ENCODE results near the gene MSANTD1. TPM values are rescaled to one million over a fixed set of nuclear protein-coding genes. Genes with fewer than 3 reads are reported as not detected.

The MSANTD1 gene
- total and polyA plus RNA-seq, 2 of the 8 experiments (the other 6 are each of a cell fraction or from before 2014, with no cell fraction given): 0.23 to 0.45 TPM

DNA sequence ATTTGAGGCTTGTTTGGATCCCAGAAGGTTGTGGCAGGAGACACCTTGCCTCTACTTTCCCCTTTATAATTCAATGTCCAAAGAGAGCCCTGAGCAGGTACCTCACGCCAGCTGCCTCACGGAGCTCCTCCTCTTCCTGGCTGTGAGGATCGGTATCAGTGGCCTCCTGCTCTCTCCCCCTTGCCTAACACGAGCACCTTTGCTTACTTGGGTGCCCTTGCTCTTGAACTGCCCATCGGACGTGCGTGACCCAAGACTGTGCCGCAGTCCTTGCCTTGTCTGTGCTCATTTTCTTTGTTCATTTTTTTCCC, 27.8 kb upstream of the MSANTD1 start:
- Histone ChIP-seq H4K8ac (ENCODE audit: extremely low read depth, insufficient read depth, low read length) (no peak overlapping the region), H3K79me2 (ENCODE audit: control insufficient read depth in 1 of 2, insufficient read depth in 2 of 2, low read length in 2 of 2) (no peaks in the 10 kb centered on the region), H3K18ac (ENCODE audit: extremely low read depth, low read length) (no peak overlapping the region), H4K91ac (replicated peaks; ENCODE audit: insufficient read length, low read length) (no peak overlapping the region), H2AK5ac (ENCODE audit: low read depth, low read length) (no peak overlapping the region), H4K5ac (ENCODE audit: insufficient read length, low read depth, low read length) (no peak overlapping the region), H3K14ac (ENCODE audit: insufficient read length) (no peak overlapping the region), H2BK12ac (ENCODE audit: low read depth, low read length) (no peak overlapping the region), H3K79me1 (ENCODE audit: low read depth, low read length) (no peaks in the 10 kb centered on the region), H3K23me2 (ENCODE audit: low read depth, low read length) (no peaks in the 10 kb centered on the region), H4K20me1 (replicated peaks in 1 of 2; ENCODE audit: control insufficient read depth in 1 of 2, insufficient read depth in 2 of 2, low read length in 2 of 2) (peaks cover 3 to 7% of the 10 kb centered on the region in 2 experiments), H2BK15ac (ENCODE audit: low read length) (no peak overlapping the region), H3K23ac (ENCODE audit: insufficient read length) (no peak overlapping the region), H2BK5ac (ENCODE audit: low read depth, low read length) (no peak overlapping the region), H3K4me1 (replicated peaks in 1 of 4; ENCODE audit: control insufficient read depth in 3 of 4, insufficient read depth in 4 of 4, low read length in 3 of 4) (no peaks in the 10 kb centered on the region), H2BK120ac (replicated peaks; ENCODE audit: low read depth, low read length) (no peak overlapping the region), H3K4ac (replicated peaks; ENCODE audit: insufficient read length, low read depth, low read length) (no peak overlapping the region), H3K36me3 (ENCODE audit: control insufficient read depth in 2 of 4, insufficient read depth in 4 of 4, low read length in 3 of 4) (peaks cover 17 to 58% (median 46%) of the 10 kb centered on the region in 4 experiments; a peak in 7 of 8 replicates), H2AFZ (ENCODE audit: low read length) (no peak overlapping the region), H2BK20ac (ENCODE audit: low read length) (no peak overlapping the region), H3K4me3 (ENCODE audit: extremely low read depth in 1 of 4, insufficient read depth in 2 of 4, low read depth in 3 of 4, low read length in 4 of 4) (no peak overlapping the region), H3K27me3 (replicated peaks in 1 of 4; ENCODE audit: control insufficient read depth in 3 of 4, extremely low read depth in 1 of 4, insufficient read depth in 3 of 4, low read length in 3 of 4) (no peaks in the 10 kb centered on the region), H3K27ac (ENCODE audit: low read depth, low read length) (no peak overlapping the region), H3K56ac (replicated peaks; ENCODE audit: insufficient read length, low read depth, low read length) (no peak overlapping the region), H3K4me2 (ENCODE audit: insufficient read depth in 1 of 2, low read depth in 2 of 2, low read length in 2 of 2) (no peak overlapping the region), H3K9me3 (ENCODE audit: insufficient read depth in 2 of 2, low read depth in 1 of 2, low read length in 1 of 2) (no peaks in the 10 kb centered on the region), H3K9ac (replicated peaks in 1 of 4; ENCODE audit: extremely low read depth in 1 of 4, low read depth in 3 of 4, low read length in 3 of 4) (no peak overlapping the region)
- FAIRE-seq (no peak), DNase-seq (ENCODE audit: low read depth in 1 of 2, low spot score in 2 of 2) (no peak)
- TF ChIP-seq NRF1 (IDR thresholded peaks at IDR 0.05; ENCODE audit: low read depth, low read length) (no peak), RXRA (IDR thresholded peaks at IDR 0.05; ENCODE audit: insufficient read depth, low read depth, low read length) (no peak), TCF12 (IDR thresholded peaks at IDR 0.05; ENCODE audit: low read depth, low read length) (no peak), KDM1A (IDR thresholded peaks at IDR 0.05; ENCODE audit: borderline replicate concordance, low read length) (no peak)
- CTCF ChIA-PET (ENCODE audit: partially characterized antibody): interaction anchor here (1.6 kb wide), 1 partner anchor 10 kb away, joined by 5 read pairs; no protein-coding TSS in a partner anchor
- 85% methylated on average over 8 of the region's 8 CpGs; no CpG with 5 or more reads in 1 of the 2 experiments for WGBS, 2 experiments (ENCODE audit: extremely low coverage in 1 of 2, insufficient coverage in 1 of 2, insufficient read length in 1 of 2, insufficient replicate concordance in 2 of 2, low coverage in 1 of 2, low lambda C conversion rate in 2 of 2, missing lambda C conversion rate in 1 of 2)
- POLR2A ChIA-PET (ENCODE audit: partially characterized antibody): no interaction called here

Measured in H1 (cell line).